HEK293T (cell line): ENCODE measurements around the gene TRIM6.

ENCODE experiments used
- BHLHE40 ChIP-seq: fragments of 450-650 bp; IDR thresholded peaks from 2 replicates; pipeline ENCODE4 v1.6.1; 2016; ENCODE audit warnings: mild to moderate bottlenecking, moderate library complexity, borderline replicate concordance
- ELF4 ChIP-seq: fragments of 450-650 bp; IDR thresholded peaks from 2 replicates; pipeline ENCODE4 v1.6.1; 2017; ENCODE audit warnings: antibody characterized with exemption
- FOXA1 ChIP-seq: fragments of 450-650 bp; IDR thresholded peaks from 2 replicates; pipeline ENCODE4 v1.6.1; 2016; ENCODE audit warnings: mild to moderate bottlenecking
- FOXK2 ChIP-seq: fragments of 450-650 bp; IDR thresholded peaks from 2 replicates; pipeline ENCODE4 v1.6.1; 2016; ENCODE audit warnings: mild to moderate bottlenecking
- FOXM1 ChIP-seq: fragments of 450-650 bp; IDR thresholded peaks from 2 replicates; pipeline ENCODE4 v1.6.1; 2017; ENCODE audit warnings: mild to moderate bottlenecking, borderline replicate concordance
- HDGF ChIP-seq: fragments of 450-650 bp; IDR thresholded peaks from 2 replicates; pipeline ENCODE4 v1.6.1; 2017; ENCODE audit warnings: antibody characterized with exemption, borderline replicate concordance
- L3MBTL2 ChIP-seq: fragments of 450-650 bp; conservative IDR thresholded peaks from 2 replicates; pipeline ENCODE4 v1.6.1; 2016; ENCODE audit warnings: mild to moderate bottlenecking
- LEF1 ChIP-seq: fragments of 450-650 bp; IDR thresholded peaks from 2 replicates; pipeline ENCODE4 v1.6.1; 2017; ENCODE audit warnings: mild to moderate bottlenecking, borderline replicate concordance
- SP1 ChIP-seq: fragments of 450-650 bp; IDR thresholded peaks from 2 replicates; pipeline ENCODE4 v1.6.1; 2017
- SUZ12 ChIP-seq: fragments of 450-650 bp; IDR thresholded peaks from 2 replicates; pipeline ENCODE4 v1.6.1; 2016; ENCODE audit warnings: mild to moderate bottlenecking
- TARDBP ChIP-seq: fragments of 450-650 bp; IDR thresholded peaks from 2 replicates; pipeline ENCODE4 v1.6.1; 2016
- ZNF384 ChIP-seq: fragments of 450-650 bp; IDR thresholded peaks from 2 replicates; pipeline ENCODE4 v1.6.1; 2016
- TF ChIP-seq, protein P1 (sequence below): fragments of 450-650 bp; IDR thresholded peaks from 2 replicates; pipeline ENCODE4 v1.6.1; 2016

DNA sequence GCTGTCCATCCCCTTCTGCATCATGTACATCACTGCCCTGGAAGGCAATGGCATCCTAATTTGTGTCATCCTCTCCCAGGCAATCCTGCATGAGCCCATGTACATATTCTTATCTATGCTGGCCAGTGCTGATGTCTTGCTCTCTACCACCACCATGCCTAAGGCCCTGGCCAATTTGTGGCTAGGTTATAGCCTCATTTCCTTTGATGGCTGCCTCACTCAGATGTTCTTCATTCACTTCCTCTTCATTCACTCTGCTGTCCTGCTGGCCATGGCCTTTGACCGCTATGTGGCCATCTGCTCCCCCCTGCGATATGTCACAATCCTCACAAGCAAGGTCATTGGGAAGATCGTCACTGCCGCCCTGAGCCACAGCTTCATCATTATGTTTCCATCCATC, 15.4 kb upstream of the TRIM6 start:
- no peak for TF ChIP-seq TARDBP
- no peak for TF ChIP-seq SP1
- no peak for TF ChIP-seq FOXA1
- TF ChIP-seq ELF4, result no peak
- TF ChIP-seq FOXK2, result no peak
- TF ChIP-seq LEF1, result no peak
- TF ChIP-seq BHLHE40, result no peak
- TF ChIP-seq FOXM1, result no peak
- TF ChIP-seq SUZ12, result no peak
- TF ChIP-seq HDGF, result no peak
- no peak for TF ChIP-seq L3MBTL2
- no peak for TF ChIP-seq ZNF384
- TF ChIP-seq, protein P1, sequence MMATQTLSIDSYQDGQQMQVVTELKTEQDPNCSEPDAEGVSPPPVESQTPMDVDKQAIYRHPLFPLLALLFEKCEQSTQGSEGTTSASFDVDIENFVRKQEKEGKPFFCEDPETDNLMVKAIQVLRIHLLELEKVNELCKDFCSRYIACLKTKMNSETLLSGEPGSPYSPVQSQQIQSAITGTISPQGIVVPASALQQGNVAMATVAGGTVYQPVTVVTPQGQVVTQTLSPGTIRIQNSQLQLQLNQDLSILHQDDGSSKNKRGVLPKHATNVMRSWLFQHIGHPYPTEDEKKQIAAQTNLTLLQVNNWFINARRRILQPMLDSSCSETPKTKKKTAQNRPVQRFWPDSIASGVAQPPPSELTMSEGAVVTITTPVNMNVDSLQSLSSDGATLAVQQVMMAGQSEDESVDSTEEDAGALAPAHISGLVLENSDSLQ, result no peak
